ENCODE results near the gene GREM1.

- TF ChIP-seq POLR2A (IDR thresholded peaks at IDR 0.05; ENCODE audit: low read depth, low read length) = no peak
- TF ChIP-seq POLR2AphosphoS5 (IDR thresholded peaks at IDR 0.05; ENCODE audit: low read depth, low read length) = no peak
- no peak for TF ChIP-seq TAF1 (IDR thresholded peaks at IDR 0.05; ENCODE audit: borderline replicate concordance, low read depth, low read length)
Observed at GRCh38 chr15:32694222-32694983, 23.4 kb upstream of the GREM1 start.
